Measurements from ENCODE around the gene ST8SIA2. TPM values are rescaled to one million over a fixed set of nuclear protein-coding genes. Genes with fewer than 3 reads are reported as not detected.

ST8SIA2 gene
- polyA plus RNA-seq, 3 donors = not detected

- DNase-seq = no peak
- H3K9me3 ChIP-seq (replicated peaks in 1 of 2; ENCODE audit: control insufficient read depth in 1 of 2, insufficient read depth in 1 of 2, low read length in 2 of 2) = no peaks in the 10 kb centered on the region
- no peak overlapping the region for H3K4me3 ChIP-seq (replicated peaks in 1 of 3; ENCODE audit: low read depth in 2 of 3, low read length in 3 of 3)
- Mint-ChIP-seq H3K27ac (peak overlapping the region in 1 of 7 donors; percentile 0), H3K4me1 (no peaks in the 10 kb centered on the region), H3K36me3 (no peaks in the 10 kb centered on the region), H3K9me3 (peaks cover 0 to 5% (median 2%) of the 10 kb centered on the region in 7 donors), H3K27me3 (ENCODE audit: low read depth in 3 of 3) (peaks cover 8% of the 10 kb centered on the region in 3 donors), H3K4me3 (no peak overlapping the region)
- no peak overlapping the region for H3K4me2 ChIP-seq (replicated peaks; ENCODE audit: extremely low read depth, low read length, poor library complexity, severe bottlenecking)
- WGBS (ENCODE audit: insufficient coverage) = 85% methylated on average over 2 of the region's 3 CpGs
- H3K27me3 ChIP-seq (ENCODE audit: control insufficient read depth in 2 of 2, insufficient read depth in 2 of 2, low read length in 2 of 2) = no peaks in the 10 kb centered on the region
- no peaks in the 10 kb centered on the region for H3K79me2 ChIP-seq (ENCODE audit: insufficient read depth, low read length)
- no peak overlapping the region for H3K27ac ChIP-seq (ENCODE audit: low read depth in 1 of 2, low read length in 2 of 2)
- intact Hi-C loops (cut with micrococcal nuclease) = no loop called here
- H3K9ac ChIP-seq (ENCODE audit: insufficient read depth, low read length, poor library complexity, severe bottlenecking) = no peak overlapping the region
- H4K20me1 ChIP-seq (ENCODE audit: insufficient read depth, low read length) = no peaks in the 10 kb centered on the region
- no peak overlapping the region for H2AFZ ChIP-seq (ENCODE audit: insufficient read depth, low read depth, low read length, poor library complexity, severe bottlenecking)
- no peak for TF ChIP-seq CTCF (IDR thresholded peaks at IDR 0.05)
- H3K36me3 ChIP-seq (replicated peaks in 1 of 2; ENCODE audit: control insufficient read depth in 1 of 2, insufficient read depth in 2 of 2, low read length in 2 of 2) = no peaks in the 10 kb centered on the region
- no peaks in the 10 kb centered on the region for H3K4me1 ChIP-seq (ENCODE audit: control insufficient read depth in 1 of 2, insufficient read depth in 2 of 2, low read length in 2 of 2)
Measured at GRCh38 chr15:92495446-92495845, 101.8 kb downstream of the ST8SIA2 start.

- no peak for DNase-seq
- Mint-ChIP-seq H3K36me3 (no peaks in the 10 kb centered on the region), H3K27ac (no peak overlapping the region), H3K27me3 (ENCODE audit: low read depth in 3 of 3) (peaks cover 4 to 9% (median 8%) of the 10 kb centered on the region in 3 donors), H3K4me1 (peaks cover 4% of the 10 kb centered on the region), H3K9me3 (no peaks in the 10 kb centered on the region), H3K4me3 (no peak overlapping the region)
- H3K36me3 ChIP-seq (replicated peaks in 1 of 2; ENCODE audit: control insufficient read depth in 1 of 2, insufficient read depth in 2 of 2, low read length in 2 of 2) = no peaks in the 10 kb centered on the region
- TF ChIP-seq CTCF (IDR thresholded peaks at IDR 0.05) = no peak
- no peaks in the 10 kb centered on the region for H3K4me1 ChIP-seq (ENCODE audit: control insufficient read depth in 1 of 2, insufficient read depth in 2 of 2, low read length in 2 of 2)
- H3K4me3 ChIP-seq (replicated peaks in 1 of 3; ENCODE audit: low read depth in 2 of 3, low read length in 3 of 3) = no peak overlapping the region
- no peaks in the 10 kb centered on the region for H3K9me3 ChIP-seq (replicated peaks in 1 of 2; ENCODE audit: control insufficient read depth in 1 of 2, insufficient read depth in 1 of 2, low read length in 2 of 2)
- intact Hi-C loops (cut with micrococcal nuclease) = no loop called here
- H3K27me3 ChIP-seq (ENCODE audit: control insufficient read depth in 2 of 2, insufficient read depth in 2 of 2, low read length in 2 of 2) = no peaks in the 10 kb centered on the region
- H3K9ac ChIP-seq (ENCODE audit: insufficient read depth, low read length, poor library complexity, severe bottlenecking) = no peak overlapping the region
- no peak overlapping the region for H3K27ac ChIP-seq (ENCODE audit: low read depth in 1 of 2, low read length in 2 of 2)
- H3K79me2 ChIP-seq (ENCODE audit: insufficient read depth, low read length) = no peaks in the 10 kb centered on the region
- H3K4me2 ChIP-seq (replicated peaks; ENCODE audit: extremely low read depth, low read length, poor library complexity, severe bottlenecking) = no peak overlapping the region
- no peak overlapping the region for H2AFZ ChIP-seq (ENCODE audit: insufficient read depth, low read depth, low read length, poor library complexity, severe bottlenecking)
- no peaks in the 10 kb centered on the region for H4K20me1 ChIP-seq (ENCODE audit: insufficient read depth, low read length)
- WGBS (ENCODE audit: insufficient coverage) = 90% methylated on average over 5 of the region's 13 CpGs
Measured at GRCh38 chr15:92499731-92500530, 106.2 kb downstream of the ST8SIA2 start.

Data from CD14-positive monocyte (primary cell).